Gastrocnemius medialis (tissue), 4 donors: Measurements from ENCODE around the gene DYNLT1. TPM values are rescaled to one million over a fixed set of nuclear protein-coding genes. Genes with fewer than 3 reads are reported as not detected.

Experiments used
- ATAC-seq, 2 donors: fragments of 150-250 bp; one replicate each; pipeline ENCODE4 v1.9.1; 2016
- DNase-seq, 2 donors: peaks; one replicate each; pipeline ENCODE4 v3.0.0-alpha.2; 2019
- H3K27ac ChIP-seq, 4 donors: fragments of 200-600 bp; sonication (generic); 1 replicate in 1 of 4; 2 replicates in 3 of 4; pipeline ENCODE4 v1.5.1; 2016 to 2018; ENCODE audit warnings: mild to moderate bottlenecking in 2 of 4, moderate library complexity in 1 of 4
- H3K27me3 ChIP-seq, 3 donors: fragments of 200-600 bp; sonication (generic) in 2 of 3; 1 replicate in 1 of 3; 2 replicates in 2 of 3; pipeline versions ENCODE4 v1.5.1 to v1.6.0; 2016 to 2019; ENCODE audit warnings: mild to moderate bottlenecking in 1 of 3, moderate library complexity in 1 of 3
- H3K36me3 ChIP-seq, 2 donors: fragments of 200-600 bp; sonication (generic) in 1 of 2; one replicate each; pipeline ENCODE4 v1.5.1; 2017 to 2018
- H3K4me1 ChIP-seq, 2 donors: fragments of 200-600 bp; sonication (generic) in 1 of 2; one replicate each; pipeline ENCODE4 v1.5.1; 2016 to 2017; ENCODE audit warnings: mild to moderate bottlenecking in 2 of 2
- H3K4me3 ChIP-seq, 4 donors: fragments of 200-600 bp; sonication (generic) in 3 of 4; 1 replicate in 1 of 4; 2 replicates in 3 of 4; pipeline ENCODE4 v1.5.1; 2016 to 2019; ENCODE audit warnings: mild to moderate bottlenecking in 2 of 4
- H3K9me3 ChIP-seq, 3 donors: fragments of 200-600 bp; sonication (generic) in 2 of 3; 1 replicate in 1 of 3; 2 replicates in 2 of 3; pipeline ENCODE4 v1.5.1; 2016 to 2019
- POLR2A ChIP-seq, 2 donors: fragments of 450-650 bp; IDR thresholded peaks; one replicate each; pipeline ENCODE4 v1.6.1; 2017; ENCODE audit warnings: antibody characterized with exemption in 2 of 2, mild to moderate bottlenecking in 2 of 2, moderate library complexity in 2 of 2
- in situ Hi-C, 4 donors: fragments of 200-750 bp; cut with MboI; loops; one replicate each; pipeline versions ENCODE4 v1.15.0 to v1.8.0; 2017; ENCODE audit warnings: low sequenced_read_pairs in 4 of 4
- intact Hi-C: fragments of 100-400 bp; cut with DNase I; formaldehyde crosslinking; loops from one replicate; pipeline ENCODE4 v1.15.1; 2023; ENCODE audit warnings: low total_unique reads
- total RNA-seq, 4 donors: library from RNA; depleted of rRNA; stranded (reverse); fragments of >200 nt; gene quantifications; one replicate each; pipeline versions ENCODE4 v1.1.0 to v1.2.3, GENCODE V29; 2016
- TF ChIP-seq, protein P1 (sequence below), 5 experiments: fragments of 450-650 bp in 3 of 5; fragments of 200-600 bp in 2 of 5; sonication (generic) in 2 of 5; IDR thresholded peaks in 4 of 5; conservative IDR thresholded peaks in 1 of 5; 1 replicate in 4 of 5; 2 replicates in 1 of 5; pipeline ENCODE4 v1.5.1; 2016 to 2019; ENCODE audit warnings: antibody characterized with exemption in 5 of 5, mild to moderate bottlenecking in 3 of 5, moderate library complexity in 3 of 5

DYNLT1 gene
- 10 to 100 TPM; 62.8 to 94.7 (median 67.3) TPM for total RNA-seq

DNA sequence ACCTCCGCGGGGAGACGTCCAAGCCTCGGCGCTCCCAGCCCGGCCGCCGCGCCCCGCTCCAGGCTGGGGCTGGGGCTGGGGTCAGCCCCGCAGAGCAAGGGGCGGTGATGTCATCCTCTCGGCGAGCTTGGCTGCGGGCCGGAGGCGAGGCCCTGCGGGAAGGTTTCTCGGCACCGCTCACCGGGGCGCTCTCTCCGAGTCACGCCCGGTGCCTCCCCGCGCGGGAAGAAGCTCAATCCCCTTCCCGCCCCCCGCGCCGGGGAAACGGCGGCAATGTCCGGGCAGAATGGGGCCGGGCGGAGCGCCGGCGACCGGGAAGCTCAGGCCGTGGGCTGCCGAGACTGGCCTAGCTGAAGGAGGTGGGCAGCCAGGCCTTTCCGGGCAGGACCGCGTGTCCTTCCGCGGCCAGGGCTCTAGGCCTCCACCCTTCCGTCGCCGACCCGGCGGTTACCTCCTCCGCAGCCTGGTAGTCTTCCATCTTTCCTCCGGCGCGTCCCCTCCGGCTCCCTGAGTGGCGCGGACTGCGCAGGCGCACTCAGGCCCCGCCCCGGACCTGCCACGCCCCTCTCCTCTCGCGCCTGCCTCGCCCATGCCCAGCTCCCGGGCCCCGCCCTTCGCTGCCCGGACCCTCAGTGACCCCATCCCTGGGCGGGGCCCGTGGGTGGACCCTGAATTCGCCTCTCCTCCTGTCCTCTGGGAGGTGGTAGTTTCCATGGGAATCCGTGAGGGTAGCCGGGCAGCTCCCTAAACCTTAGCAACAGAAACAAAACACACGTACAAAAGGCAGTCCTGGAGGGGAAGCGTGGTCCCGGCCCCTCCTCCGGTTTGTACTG lies at the start of gene DYNLT1:
DYNLT1 (minus strand) TSS at position 513 of the 833 bp plus-strand sequence; CDS start at position 478, 35 bp downstream.
- in situ Hi-C loops (no loop called here), intact Hi-C loops (loop anchor here (5.0 to 10.0 kb wide), 3 partner anchors 600 to 1822 kb away; no protein-coding TSS in a partner anchor)
- DNase-seq = peak; percentile 88 to 93
- Histone ChIP-seq H3K4me3 (peak within 1 kb of the TSS; percentile 87 to 99 (median 96)), H3K4me1 (peaks cover 47 to 51% of the 10 kb centered on the region in 2 donors), H3K27ac (peak within 1 kb of the TSS; percentile 97 to 100 (median 98)), H3K9me3 (no peaks in the 10 kb centered on the region), H3K27me3 (no peaks in the 10 kb centered on the region), H3K36me3 (no peaks in the 10 kb centered on the region)
- TF ChIP-seq POLR2A (IDR thresholded peaks at IDR 0.05) = peak; percentile 100
- TF ChIP-seq, protein P1, sequence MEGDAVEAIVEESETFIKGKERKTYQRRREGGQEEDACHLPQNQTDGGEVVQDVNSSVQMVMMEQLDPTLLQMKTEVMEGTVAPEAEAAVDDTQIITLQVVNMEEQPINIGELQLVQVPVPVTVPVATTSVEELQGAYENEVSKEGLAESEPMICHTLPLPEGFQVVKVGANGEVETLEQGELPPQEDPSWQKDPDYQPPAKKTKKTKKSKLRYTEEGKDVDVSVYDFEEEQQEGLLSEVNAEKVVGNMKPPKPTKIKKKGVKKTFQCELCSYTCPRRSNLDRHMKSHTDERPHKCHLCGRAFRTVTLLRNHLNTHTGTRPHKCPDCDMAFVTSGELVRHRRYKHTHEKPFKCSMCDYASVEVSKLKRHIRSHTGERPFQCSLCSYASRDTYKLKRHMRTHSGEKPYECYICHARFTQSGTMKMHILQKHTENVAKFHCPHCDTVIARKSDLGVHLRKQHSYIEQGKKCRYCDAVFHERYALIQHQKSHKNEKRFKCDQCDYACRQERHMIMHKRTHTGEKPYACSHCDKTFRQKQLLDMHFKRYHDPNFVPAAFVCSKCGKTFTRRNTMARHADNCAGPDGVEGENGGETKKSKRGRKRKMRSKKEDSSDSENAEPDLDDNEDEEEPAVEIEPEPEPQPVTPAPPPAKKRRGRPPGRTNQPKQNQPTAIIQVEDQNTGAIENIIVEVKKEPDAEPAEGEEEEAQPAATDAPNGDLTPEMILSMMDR (IDR thresholded peaks at IDR 0.05 in 4 of 5, conservative IDR thresholded peaks at IDR 0.05 in 1 of 5) = no peak
- ATAC-seq = peak; percentile 63 to 67

DNA sequence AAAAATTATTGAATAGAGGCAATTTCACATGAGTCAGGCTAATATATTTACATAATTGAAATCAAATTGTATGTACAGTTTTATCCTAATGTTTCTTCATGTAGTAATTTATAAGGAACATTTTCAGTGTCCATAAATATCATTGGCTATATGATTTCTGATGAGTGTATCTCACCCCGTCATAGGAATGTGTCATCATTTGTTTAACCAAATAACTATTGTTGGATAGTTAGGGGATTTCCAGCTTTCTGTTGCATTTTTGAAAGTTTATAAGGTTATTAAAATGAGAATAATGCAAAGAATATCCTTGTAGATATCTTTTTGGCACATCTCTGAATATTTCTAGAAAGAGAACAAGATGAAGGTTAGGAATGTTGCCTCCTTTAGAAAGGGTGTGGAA lies 44.3 kb upstream of the DYNLT1 start:
- in situ Hi-C loops (loop anchor here in 1 of 4 donors (5.0 kb wide), 1 partner anchor 62 kb away; no protein-coding TSS in a partner anchor), intact Hi-C loops (no loop called here)
- no peaks in the 10 kb centered on the region for H3K36me3 ChIP-seq
- no peaks in the 10 kb centered on the region for H3K27me3 ChIP-seq
- no peak for TF ChIP-seq POLR2A (IDR thresholded peaks at IDR 0.05)
- TF ChIP-seq, protein P1 (IDR thresholded peaks at IDR 0.05 in 4 of 5, conservative IDR thresholded peaks at IDR 0.05 in 1 of 5) = no peak
- ATAC-seq = no peak
- DNase-seq = no peak
- H3K4me1 ChIP-seq = peaks cover 9 to 12% of the 10 kb centered on the region in 2 donors
- no peak overlapping the region for H3K4me3 ChIP-seq
- no peaks in the 10 kb centered on the region for H3K9me3 ChIP-seq
- H3K27ac ChIP-seq = no peak overlapping the region

DNA sequence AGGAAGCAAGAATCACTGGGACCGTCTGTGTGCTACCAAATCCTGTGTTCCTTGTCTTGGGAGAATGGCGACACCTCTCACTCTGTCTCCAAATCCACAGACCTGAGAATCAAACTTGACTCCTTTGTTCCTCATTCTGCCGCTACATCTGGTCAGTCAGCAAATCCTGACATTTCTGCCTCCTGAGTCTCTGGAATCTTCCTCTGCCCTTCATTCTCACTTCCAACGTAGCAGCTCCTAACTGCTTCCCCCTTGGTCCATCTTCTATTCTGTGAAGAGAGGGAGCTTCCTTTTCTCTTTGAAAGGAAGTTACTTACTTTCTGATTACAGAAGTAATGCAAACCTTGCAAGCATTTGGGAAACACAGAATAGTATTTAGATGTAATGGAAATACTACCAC lies 43.0 kb upstream of the DYNLT1 start:
- no peak for ATAC-seq

DNA sequence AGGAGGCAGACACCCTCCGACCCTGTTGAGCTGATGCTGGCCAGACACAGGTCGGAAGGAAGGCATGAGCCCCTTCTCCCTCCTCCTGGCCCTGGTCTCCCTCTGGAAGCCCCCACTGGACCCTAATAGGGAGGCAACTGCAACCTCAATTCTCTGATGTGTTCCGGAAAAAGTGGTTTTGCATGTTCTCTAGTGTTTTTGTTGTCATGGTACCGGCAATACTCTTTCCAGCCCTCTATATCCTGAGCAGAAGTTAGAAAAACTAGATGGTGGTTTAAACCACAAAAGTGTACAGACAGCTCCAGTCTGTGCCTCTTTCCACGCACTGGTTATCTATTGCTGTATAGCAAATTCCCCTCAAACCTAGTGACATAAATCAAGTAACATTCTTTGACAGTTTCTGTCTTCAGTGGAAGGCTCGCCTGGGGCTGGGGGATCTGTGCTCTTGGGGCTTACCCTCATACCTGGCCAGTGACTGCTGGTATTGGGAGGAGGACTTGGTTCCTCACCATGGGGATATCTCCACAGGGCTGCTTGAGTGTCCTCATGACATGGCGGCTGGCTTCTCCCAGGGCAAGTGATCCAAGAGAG lies 42.3 kb upstream of the DYNLT1 start:
- in situ Hi-C loops (loop anchor here in 1 of 4 donors (5.0 kb wide), 1 partner anchor 60 kb away; no protein-coding TSS in a partner anchor), intact Hi-C loops (no loop called here)
- no peaks in the 10 kb centered on the region for H3K9me3 ChIP-seq
- no peak overlapping the region for H3K4me3 ChIP-seq
- H3K36me3 ChIP-seq = no peaks in the 10 kb centered on the region
- DNase-seq = no peak
- no peak for ATAC-seq
- H3K27me3 ChIP-seq = no peaks in the 10 kb centered on the region
- H3K4me1 ChIP-seq = peaks cover 9 to 12% of the 10 kb centered on the region in 2 donors
- H3K27ac ChIP-seq = no peak overlapping the region
- TF ChIP-seq POLR2A (IDR thresholded peaks at IDR 0.05) = no peak
- TF ChIP-seq, protein P1 (IDR thresholded peaks at IDR 0.05 in 4 of 5, conservative IDR thresholded peaks at IDR 0.05 in 1 of 5) = no peak

More for the DNA sequence above, 43.0 kb upstream of the DYNLT1 start:
- H3K9me3 ChIP-seq = no peaks in the 10 kb centered on the region
- no peaks in the 10 kb centered on the region for H3K27me3 ChIP-seq
- peaks cover 9 to 12% of the 10 kb centered on the region in 2 donors for H3K4me1 ChIP-seq
- in situ Hi-C loops (loop anchor here in 1 of 4 donors (5.0 kb wide), 1 partner anchor 60 kb away; no protein-coding TSS in a partner anchor), intact Hi-C loops (no loop called here)
- DNase-seq = no peak
- no peak overlapping the region for H3K27ac ChIP-seq
- no peaks in the 10 kb centered on the region for H3K36me3 ChIP-seq
- H3K4me3 ChIP-seq = no peak overlapping the region
- TF ChIP-seq, protein P1 (IDR thresholded peaks at IDR 0.05 in 4 of 5, conservative IDR thresholded peaks at IDR 0.05 in 1 of 5) = no peak
- no peak for TF ChIP-seq POLR2A (IDR thresholded peaks at IDR 0.05)
